Ovary (tissue), 9 donors: Measurements from ENCODE around the gene TBC1D8B. TPM values are rescaled to one million over a fixed set of nuclear protein-coding genes. Genes with fewer than 3 reads are reported as not detected.

Source experiments
- DNase-seq, 5 donors: peaks; one replicate each; pipeline ENCODE4 v3.0.0-alpha.2; 2019 to 2020
- H3K27ac ChIP-seq, 2 donors: fragments of 200-600 bp; one replicate each; pipeline versions ENCODE4 v1.5.1 to v1.8.0; 2019 to 2022
- H3K27me3 ChIP-seq: fragments of 200-600 bp; one replicate; pipeline ENCODE4 v1.8.0; 2022
- H3K36me3 ChIP-seq: fragments of 200-600 bp; sonication (generic); one replicate; pipeline ENCODE4 v1.5.1; 2019
- H3K4me1 ChIP-seq: one replicate; pipeline ENCODE4 v1.8.1; 2013; ENCODE audit warnings: mild to moderate bottlenecking, moderate library complexity; ENCODE audit not compliant: insufficient read depth
- H3K4me3 ChIP-seq: fragments of 200-600 bp; sonication (generic); one replicate; pipeline ENCODE4 v1.5.1; 2017
- H3K9me3 ChIP-seq, 2 donors: fragments of 200-600 bp in 1 of 2; sonication (generic) in 1 of 2; one replicate each; pipeline versions ENCODE4 v1.5.1 to v1.8.1; 2013 to 2019; ENCODE audit warnings: mild to moderate bottlenecking in 1 of 2, moderate library complexity in 1 of 2
- CTCF ChIP-seq, 3 donors: fragments of 450-650 bp in 2 of 3; fragments of 200-600 bp in 1 of 3; IDR thresholded peaks; one replicate each; pipeline versions ENCODE4 v1.5.1 to v1.8.0; 2016 to 2022; ENCODE audit warnings: antibody characterized with exemption in 3 of 3, mild to moderate bottlenecking in 1 of 3
- EP300 ChIP-seq: sonication (generic); formaldehyde crosslinking; IDR thresholded peaks from one replicate; pipeline ENCODE4 v1.6.1; 2017; ENCODE audit warnings: antibody characterized with exemption
- POLR2A ChIP-seq: fragments of 450-650 bp; IDR thresholded peaks from one replicate; pipeline ENCODE4 v1.6.1; 2017; ENCODE audit warnings: antibody characterized with exemption, mild to moderate bottlenecking, moderate library complexity
- WGBS, 3 donors: extraction: QIAGEN DNeasy Blood & Tissue Kit in 1 of 3; methylation state at CpG; one replicate each; pipeline versions ENCODE4 v1.1.5 to v1.1.7; 2013 to 2017; 5-methylcytosine and 5-hydroxymethylcytosine counted together
- intact Hi-C, 4 donors: fragments of 100-400 bp; cut with DNase I; formaldehyde crosslinking; loops; one replicate each; pipeline versions ENCODE4 v1.11.0 to v1.15.1; 2022 to 2023
- polyA plus RNA-seq, 2 donors: library from polyadenylated mRNA; stranded (reverse); fragments of 200-250 nt in 1 of 2; fragments of 350-450 nt in 1 of 2; fragmentation: Illumina TruSeq in 1 of 2; extraction: RNeasy Lipid Tissue Mini Kit (QIAGEN cat#74804) in 1 of 2; gene quantifications; one replicate each; pipeline ENCODE4 v1.2.3, GENCODE V29; 2013 to 2014
- total RNA-seq, 7 donors: library from RNA; depleted of rRNA in 2 of 7; stranded (reverse); fragments of >200 nt in 2 of 7; fragmentation: NEBNext Ultra II Directional in 3 of 7; extraction: Animal tissue kit (Norgen Biotek cat#: 25700) in 3 of 7; gene quantifications; one replicate each; pipeline versions ENCODE4 v1.1.0 to v1.2.4, GENCODE V29; 2016 to 2023
- donor health status: DM: no; HTN: no; CAD: no; lungs with moderate emphysema.
- donor health status: DM: no; HTN: no; CAD: no.
- donor health status: Bipolar disorder and iron deficiency.
- donor health status: DM: yes; HTN: yes; CAD: no.
- donor health status: DM: no; HTN: no; CAD: no.
- donor health status: DM: yes; HTN: yes; CAD: no.

The TBC1D8B gene
- total and polyA plus RNA-seq, 9 donors, result 2.3 to 10.4 (median 7.1) TPM

GRCh38 chrX:106917830-106918500, 115.5 kb downstream of the TBC1D8B start:
- H3K9me3 ChIP-seq, result no peaks in the 10 kb centered on the region
- no peaks in the 10 kb centered on the region for H3K4me1 ChIP-seq
- no peaks in the 10 kb centered on the region for H3K36me3 ChIP-seq
- intact Hi-C loops, result no loop called here
- H3K27me3 ChIP-seq, result no peaks in the 10 kb centered on the region
- WGBS, 3 donors, result 40 to 58% (median 49%) methylated on average over 6 of the region's 6 CpGs
- no peak overlapping the region for H3K27ac ChIP-seq
- no peak overlapping the region for H3K4me3 ChIP-seq
- TF ChIP-seq CTCF (IDR thresholded peaks at IDR 0.05) (no peak), POLR2A (no peak)
- no peak for DNase-seq

GRCh38 chrX:106919932-106920452, 117.5 kb downstream of the TBC1D8B start, which contains the start of gene CLDN2:
Gene CLDN2, plus strand, starts transcription at chrX:106920402. Its CDS starts 7,827 bp downstream, at chrX:106928229.
- Histone ChIP-seq H3K27ac (no peak within 1 kb of the TSS), H3K27me3 (no peaks in the 10 kb centered on the region), H3K9me3 (no peaks in the 10 kb centered on the region), H3K4me3 (no peak within 1 kb of the TSS), H3K36me3 (no peaks in the 10 kb centered on the region), H3K4me1 (no peaks in the 10 kb centered on the region)
- TF ChIP-seq POLR2A (no peak), CTCF (IDR thresholded peaks at IDR 0.05) (no peak), EP300 (no peak)
- intact Hi-C loops, result no loop called here
- WGBS, 3 donors, result 28 to 38% (median 38%) methylated on average over 2 of the region's 2 CpGs
- no peak for DNase-seq

GRCh38 chrX:106921637-106922036, 119.2 kb downstream of the TBC1D8B start:
- Histone ChIP-seq H3K36me3 (no peaks in the 10 kb centered on the region), H3K27ac (no peak overlapping the region), H3K4me3 (no peak overlapping the region), H3K27me3 (no peaks in the 10 kb centered on the region), H3K4me1 (no peaks in the 10 kb centered on the region), H3K9me3 (no peaks in the 10 kb centered on the region)
- WGBS, 3 donors, result 46 to 70% (median 59%) methylated on average over 2 of the region's 2 CpGs
- TF ChIP-seq EP300, result no peak
- no peak for TF ChIP-seq CTCF (IDR thresholded peaks at IDR 0.05)
- TF ChIP-seq POLR2A, result no peak
- intact Hi-C loops, result no loop called here
- no peak for DNase-seq

Other genes with a start within 250 kb of the TBC1D8B start
- 10 to 100 TPM in 3 of 7 donors, 1 to 10 TPM in 4; 6.8 to 20.9 (median 9.5) TPM for gene RADX, start 190.7 kb upstream of the TBC1D8B start, total RNA-seq
- 1 to 10 TPM; 4.2 to 7.1 TPM for gene RADX, start 190.7 kb upstream of the TBC1D8B start, polyA plus RNA-seq
- 1 to 10 TPM in 6 of 7 donors, under 1 TPM in 1; 1.00 to 4.0 (median 1.6) TPM for gene RNF128, start 76.0 kb upstream of the TBC1D8B start, total RNA-seq
- 1 to 10 TPM in 1 of 2 donors, under 1 TPM in 1; 0.24 to 1.2 TPM for gene RNF128, start 76.0 kb upstream of the TBC1D8B start, polyA plus RNA-seq
- gene RIPPLY1, start 100.7 kb downstream of the TBC1D8B start, total RNA-seq, result under 1 TPM in 2 of 7 donors, not detected in 5; 0.20 to 0.45 TPM
- gene RIPPLY1, start 100.7 kb downstream of the TBC1D8B start, polyA plus RNA-seq, result not detected
- under 1 TPM in 3 of 7 donors, not detected in 4; 0.10 to 0.69 (median 0.26) TPM for gene CLDN2, start 117.7 kb downstream of the TBC1D8B start, total RNA-seq
- gene CLDN2, start 117.7 kb downstream of the TBC1D8B start, polyA plus RNA-seq, result under 1 TPM in 1 of 2 donors, not detected in 1; 0.70 TPM
- gene MORC4, start 197.5 kb downstream of the TBC1D8B start, total RNA-seq, result 10 to 100 TPM; 15.4 to 26.4 (median 19.4) TPM
- 10 to 100 TPM in 1 of 2 donors, 1 to 10 TPM in 1; 9.6 to 25.9 TPM for gene MORC4, start 197.5 kb downstream of the TBC1D8B start, polyA plus RNA-seq